AG04449 (cell line): ENCODE data around the gene PER3.
A peak's percentile ranks its signal among the peaks of the same experiment; 100 is the strongest.

ENCODE experiments used
- CTCF ChIA-PET: fragments of 350-600 bp; formaldehyde crosslinking; extraction: SDS; loops from one replicate; lab custom pipeline; 2021; ENCODE audit warnings: antibody characterized with exemption; lab: Yijun Ruan, JAX
- POLR2A ChIA-PET: fragments of 400-600, 350-600 bp; formaldehyde crosslinking; extraction: SDS; loops from one replicate; lab custom pipeline; 2020; ENCODE audit warnings: antibody characterized with exemption, inconsistent platforms; lab: Yijun Ruan, JAX
- DNase-seq: peaks from one replicate; pipeline ENCODE4 v3.0.0-alpha.2; 2010; ENCODE audit warnings: low read depth, low spot score
- H3K4me3 ChIP-seq: 2 replicates; pipeline ENCODE4 v1.5.1; 2011; ENCODE audit warnings: low read depth, mild to moderate bottlenecking, control low read depth, low read length
- TF ChIP-seq, protein P1 (sequence below): IDR thresholded peaks from one replicate; pipeline ENCODE4 v1.5.1; 2011; ENCODE audit warnings: mild to moderate bottlenecking, moderate library complexity, low read length, control low read depth, inconsistent platforms; ENCODE audit not compliant: insufficient read depth; ENCODE audit errors: missing control alignments

PER3 gene

DNA sequence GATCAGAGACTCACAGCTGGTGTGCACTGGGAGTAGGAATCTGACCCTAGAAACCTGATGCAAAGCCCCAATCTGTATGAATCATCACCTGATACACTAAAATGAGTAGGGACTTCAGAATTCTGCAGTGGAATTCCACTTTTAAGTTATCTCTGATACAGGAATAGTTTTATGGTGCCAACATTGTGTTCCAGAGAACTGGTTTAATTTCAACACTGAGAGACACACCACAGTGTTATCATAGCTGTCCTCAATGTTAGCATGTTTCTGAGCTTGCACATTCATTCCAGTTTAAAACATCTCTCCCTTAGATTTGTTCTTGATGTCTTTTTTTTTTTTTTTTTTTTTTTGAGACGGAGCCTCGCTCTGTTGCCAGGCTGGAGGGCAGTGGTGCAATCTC lies 61.7 kb downstream of the PER3 start:
- ChIA-PET CTCF (interaction anchor here (1.0 to 1.6 kb wide), 3 partner anchors 57 to 178 kb away, joined by 3 read pairs; no protein-coding TSS in a partner anchor), POLR2A (no interaction called here)
- DNase-seq = peak; percentile 31
- TF ChIP-seq, protein P1, sequence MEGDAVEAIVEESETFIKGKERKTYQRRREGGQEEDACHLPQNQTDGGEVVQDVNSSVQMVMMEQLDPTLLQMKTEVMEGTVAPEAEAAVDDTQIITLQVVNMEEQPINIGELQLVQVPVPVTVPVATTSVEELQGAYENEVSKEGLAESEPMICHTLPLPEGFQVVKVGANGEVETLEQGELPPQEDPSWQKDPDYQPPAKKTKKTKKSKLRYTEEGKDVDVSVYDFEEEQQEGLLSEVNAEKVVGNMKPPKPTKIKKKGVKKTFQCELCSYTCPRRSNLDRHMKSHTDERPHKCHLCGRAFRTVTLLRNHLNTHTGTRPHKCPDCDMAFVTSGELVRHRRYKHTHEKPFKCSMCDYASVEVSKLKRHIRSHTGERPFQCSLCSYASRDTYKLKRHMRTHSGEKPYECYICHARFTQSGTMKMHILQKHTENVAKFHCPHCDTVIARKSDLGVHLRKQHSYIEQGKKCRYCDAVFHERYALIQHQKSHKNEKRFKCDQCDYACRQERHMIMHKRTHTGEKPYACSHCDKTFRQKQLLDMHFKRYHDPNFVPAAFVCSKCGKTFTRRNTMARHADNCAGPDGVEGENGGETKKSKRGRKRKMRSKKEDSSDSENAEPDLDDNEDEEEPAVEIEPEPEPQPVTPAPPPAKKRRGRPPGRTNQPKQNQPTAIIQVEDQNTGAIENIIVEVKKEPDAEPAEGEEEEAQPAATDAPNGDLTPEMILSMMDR = no peak
- H3K4me3 ChIP-seq = no peak overlapping the region

DNA sequence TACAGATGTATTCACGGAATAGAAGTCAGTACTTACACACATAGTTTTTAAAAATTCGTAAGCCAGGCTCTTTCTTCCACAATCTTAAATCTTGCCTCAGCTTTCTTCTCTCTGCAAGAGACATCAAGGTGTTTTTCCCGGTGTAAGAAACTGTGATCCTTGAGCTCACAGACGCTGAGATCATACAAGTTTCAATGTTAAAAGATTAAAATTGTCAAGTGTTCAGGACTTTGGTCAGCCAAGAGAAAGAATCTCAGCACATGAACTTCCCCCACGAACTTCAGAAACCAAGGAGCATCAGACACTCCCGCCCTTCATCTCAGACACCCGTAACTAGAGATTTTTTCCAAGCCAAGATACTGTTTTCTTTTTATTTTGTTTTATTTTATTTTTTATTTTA lies 62.6 kb downstream of the PER3 start:
- POLR2A ChIA-PET = no interaction called here

DNA sequence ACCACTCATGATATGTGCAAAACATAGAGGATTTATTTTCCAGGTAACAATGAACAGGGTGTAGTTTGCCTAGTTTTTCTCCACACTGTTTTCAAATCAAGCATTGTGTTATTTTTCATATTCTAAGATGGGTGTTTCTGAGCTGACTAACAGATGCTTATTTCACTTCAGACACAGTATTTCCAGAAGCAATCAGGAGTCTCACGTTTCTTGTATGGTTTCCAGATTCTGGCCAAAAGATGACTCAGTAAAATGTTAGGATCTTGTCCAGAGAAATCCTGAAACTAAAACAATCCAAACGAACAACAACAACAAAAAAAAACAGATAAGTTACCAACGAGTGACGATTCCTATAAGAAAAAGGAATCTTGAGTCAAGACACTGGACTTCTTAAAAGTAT lies 63.5 kb downstream of the PER3 start:
- H3K4me3 ChIP-seq = no peak overlapping the region
- TF ChIP-seq, protein P1 = no peak
- ChIA-PET POLR2A (no interaction called here), CTCF (no interaction called here)
- DNase-seq = peak; percentile 17

More for the DNA sequence above, 62.6 kb downstream of the PER3 start:
- DNase-seq = no peak
- CTCF ChIA-PET = interaction anchor here (1.2 to 1.6 kb wide), 2 partner anchors 177 to 179 kb away, joined by 3 read pairs; no protein-coding TSS in a partner anchor
- TF ChIP-seq, protein P1 = no peak
- no peak overlapping the region for H3K4me3 ChIP-seq

DNA sequence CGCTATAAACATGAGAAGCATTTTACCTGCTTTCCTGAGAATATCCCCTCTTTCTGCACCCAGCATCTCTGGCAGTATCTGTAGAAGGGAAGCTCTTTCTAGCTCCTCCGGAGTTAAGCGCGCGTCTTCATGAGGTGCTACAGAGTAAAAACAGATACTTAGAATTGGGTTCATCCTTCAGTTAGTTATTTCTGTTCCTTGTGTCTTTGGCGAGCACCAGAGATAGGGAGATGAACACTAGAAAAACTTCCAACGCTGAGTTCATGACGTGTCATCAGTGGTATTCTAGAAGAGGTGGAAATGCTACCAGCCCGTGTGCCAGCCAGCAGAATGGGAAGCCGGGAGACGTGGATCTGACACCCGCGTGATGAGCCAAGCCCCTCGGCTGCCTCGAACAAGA lies 66.7 kb downstream of the PER3 start:
- no peak overlapping the region for H3K4me3 ChIP-seq
- no peak for DNase-seq
- POLR2A ChIA-PET = no interaction called here
- TF ChIP-seq, protein P1 = no peak
- CTCF ChIA-PET = no interaction called here

DNA sequence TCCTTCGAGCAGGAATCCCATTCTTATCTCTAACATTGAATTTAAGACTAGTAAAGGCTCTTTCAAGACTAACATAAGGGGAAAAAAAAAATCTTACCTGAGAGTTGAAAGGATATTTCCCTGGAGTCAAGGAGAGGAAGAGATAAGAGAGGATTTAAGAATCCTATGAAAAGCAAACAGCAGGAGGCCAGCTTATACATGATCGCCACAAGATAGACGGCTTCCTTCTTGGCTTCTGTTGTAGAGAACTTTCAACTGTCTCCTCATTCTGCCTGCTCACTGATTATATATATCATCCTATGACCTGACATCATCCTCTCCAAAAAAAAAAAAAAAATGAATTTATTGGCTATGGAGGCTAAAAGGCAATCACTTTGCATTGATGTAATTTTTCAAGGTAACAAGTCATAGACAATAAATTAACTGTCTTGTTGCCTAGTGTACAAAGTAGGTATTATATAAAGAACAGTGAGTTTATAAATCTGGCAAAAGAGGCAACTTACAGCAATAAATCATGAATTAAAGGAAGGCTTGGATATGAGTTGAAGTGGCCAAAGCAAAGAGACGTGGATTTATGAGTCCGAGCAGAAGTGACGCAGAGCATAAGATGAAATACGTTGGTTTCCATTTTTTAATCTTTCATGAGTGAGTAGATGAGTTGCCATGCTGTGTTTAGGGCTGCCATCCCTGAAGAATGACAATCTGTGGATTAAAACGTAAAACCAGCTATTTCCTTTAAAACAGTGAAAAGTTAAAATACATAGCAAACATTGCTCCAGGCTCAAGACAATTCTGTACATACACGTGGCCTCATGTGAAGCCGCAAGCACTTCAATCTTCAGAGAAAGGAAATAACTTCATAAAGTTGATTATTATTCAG lies 69.0 kb downstream of the PER3 start, which contains the start of gene UTS2:
Gene UTS2 (minus strand): TSS at position 262 of the 880 bp plus-strand sequence. CDS start 62 bp downstream, at position 200.
- CTCF ChIA-PET = no interaction called here
- DNase-seq = no peak
- TF ChIP-seq, protein P1 = no peak
- POLR2A ChIA-PET = interaction anchor here (0.7 kb wide), 1 partner anchor 95 kb away, joined by 5 read pairs; no protein-coding TSS in a partner anchor
- H3K4me3 ChIP-seq = no peak within 1 kb of the TSS

DNA sequence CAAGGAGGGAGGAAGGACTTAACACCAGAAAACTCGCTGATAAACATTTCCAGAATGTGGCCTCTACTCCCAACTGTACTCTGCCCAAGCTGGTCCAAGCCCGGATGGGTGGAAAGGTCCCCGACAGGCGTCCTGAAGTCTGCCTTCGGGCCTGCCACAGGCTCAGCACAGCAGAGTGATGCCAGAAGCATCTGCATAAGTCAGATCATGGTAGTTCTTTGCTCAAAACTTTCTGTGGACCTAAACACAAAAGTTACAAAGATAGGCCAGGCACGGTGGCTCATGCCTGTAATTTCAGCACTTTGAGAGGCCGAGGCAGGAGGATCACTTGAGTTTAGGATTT lies 69.6 kb downstream of the PER3 start:
- DNase-seq = no peak
- ChIA-PET CTCF (no interaction called here), POLR2A (no interaction called here)
- TF ChIP-seq, protein P1 = no peak
- H3K4me3 ChIP-seq = no peak overlapping the region
